ENCODE results near the gene PCA3. TPM values are rescaled to one million over a fixed set of nuclear protein-coding genes. Genes with fewer than 3 reads are reported as not detected.
"Not testable (repeated sequence)": the region's sequence is repeated elsewhere in the genome, so short reads cannot be mapped to it uniquely, and the experiment has no call there.

Gene PCA3
- total RNA-seq, 6 experiments from 2014 or later, result not detected

GRCh38 chr9:76738402-76738801 lies 25.8 kb upstream of the PCA3 start:
- TF ChIP-seq, protein P1, sequence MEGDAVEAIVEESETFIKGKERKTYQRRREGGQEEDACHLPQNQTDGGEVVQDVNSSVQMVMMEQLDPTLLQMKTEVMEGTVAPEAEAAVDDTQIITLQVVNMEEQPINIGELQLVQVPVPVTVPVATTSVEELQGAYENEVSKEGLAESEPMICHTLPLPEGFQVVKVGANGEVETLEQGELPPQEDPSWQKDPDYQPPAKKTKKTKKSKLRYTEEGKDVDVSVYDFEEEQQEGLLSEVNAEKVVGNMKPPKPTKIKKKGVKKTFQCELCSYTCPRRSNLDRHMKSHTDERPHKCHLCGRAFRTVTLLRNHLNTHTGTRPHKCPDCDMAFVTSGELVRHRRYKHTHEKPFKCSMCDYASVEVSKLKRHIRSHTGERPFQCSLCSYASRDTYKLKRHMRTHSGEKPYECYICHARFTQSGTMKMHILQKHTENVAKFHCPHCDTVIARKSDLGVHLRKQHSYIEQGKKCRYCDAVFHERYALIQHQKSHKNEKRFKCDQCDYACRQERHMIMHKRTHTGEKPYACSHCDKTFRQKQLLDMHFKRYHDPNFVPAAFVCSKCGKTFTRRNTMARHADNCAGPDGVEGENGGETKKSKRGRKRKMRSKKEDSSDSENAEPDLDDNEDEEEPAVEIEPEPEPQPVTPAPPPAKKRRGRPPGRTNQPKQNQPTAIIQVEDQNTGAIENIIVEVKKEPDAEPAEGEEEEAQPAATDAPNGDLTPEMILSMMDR (IDR thresholded peaks at IDR 0.05), result no peak
- no peaks in the 10 kb centered on the region for H3K9me3 Mint-ChIP-seq
- H3K27me3 Mint-ChIP-seq (ENCODE audit: insufficient read depth), result peaks cover 7% of the 10 kb centered on the region
- DNase-seq, result no peak
- H3K27ac Mint-ChIP-seq, result no peak overlapping the region
- H3K4me1 Mint-ChIP-seq (ENCODE audit: low read depth), result no peaks in the 10 kb centered on the region
- H3K4me3 Mint-ChIP-seq, result no peak overlapping the region
- H3K36me3 Mint-ChIP-seq (ENCODE audit: low read depth), result no peaks in the 10 kb centered on the region

DNA sequence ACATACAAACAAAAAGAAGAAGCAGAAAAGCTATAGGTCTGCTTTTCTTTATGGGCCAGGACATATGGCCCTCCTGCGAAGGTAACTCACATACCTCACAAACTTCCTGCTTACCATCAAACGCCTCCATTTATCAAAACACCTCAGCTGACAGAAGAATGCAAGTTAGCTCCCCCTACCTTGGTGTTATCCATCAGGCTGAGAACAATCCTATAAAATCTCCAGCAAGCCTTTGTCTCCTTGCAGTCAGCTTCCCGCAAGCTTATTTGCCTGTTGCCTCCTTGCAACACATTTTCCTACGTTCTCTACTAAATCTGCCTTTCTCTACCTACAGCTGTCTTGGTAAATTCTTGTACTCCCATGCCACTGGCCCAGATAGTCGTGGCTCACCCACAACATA lies 22.7 kb upstream of the PCA3 start:
- TF ChIP-seq, protein P1 (IDR thresholded peaks at IDR 0.05), result no peak
- Mint-ChIP-seq H3K4me1 (ENCODE audit: low read depth) (no peaks in the 10 kb centered on the region), H3K9me3 (no peaks in the 10 kb centered on the region; the same call in 1 of the 2 replicates), H3K27me3 (ENCODE audit: insufficient read depth) (peaks cover 5% of the 10 kb centered on the region), H3K36me3 (ENCODE audit: low read depth) (no peaks in the 10 kb centered on the region), H3K27ac (no peak overlapping the region), H3K4me3 (no peak overlapping the region)
- DNase-seq, result no peak

- H3K4me1 Mint-ChIP-seq (ENCODE audit: low read depth); DNase-seq; H3K4me3 Mint-ChIP-seq; H3K27ac Mint-ChIP-seq; H3K36me3 Mint-ChIP-seq (ENCODE audit: low read depth); H3K9me3 Mint-ChIP-seq; H3K27me3 Mint-ChIP-seq (ENCODE audit: insufficient read depth): not testable (repeated sequence)
These were observed 21.3 kb upstream of the PCA3 start for GRCh38 chr9:76742890-76743289.

DNA sequence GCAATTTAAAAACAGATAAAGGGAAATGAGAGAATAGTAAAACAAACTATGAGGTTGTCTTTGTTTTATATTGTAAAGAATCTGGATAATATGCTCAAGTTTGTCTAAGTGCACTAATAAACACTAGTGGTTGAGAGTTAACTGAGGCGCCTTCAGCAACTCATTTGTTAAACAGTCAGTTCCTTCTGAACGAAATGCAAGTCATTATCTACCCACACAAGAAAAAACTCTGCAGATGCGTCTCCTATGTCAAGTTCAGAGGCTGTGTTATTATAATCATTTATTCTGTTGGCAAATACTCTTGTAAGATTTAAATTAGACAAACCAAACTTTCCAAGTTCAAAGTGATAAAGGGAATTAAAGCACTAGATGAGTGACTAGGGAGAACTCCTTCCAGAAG lies 20.3 kb upstream of the PCA3 start:
- no peak overlapping the region for H3K27ac Mint-ChIP-seq
- DNase-seq, result no peak

GRCh38 chr9:76744336-76744735 lies 19.9 kb upstream of the PCA3 start:
- H3K4me1 Mint-ChIP-seq (ENCODE audit: low read depth), result no peaks in the 10 kb centered on the region
- no peak overlapping the region for H3K27ac Mint-ChIP-seq
- H3K36me3 Mint-ChIP-seq (ENCODE audit: low read depth), result no peaks in the 10 kb centered on the region
- H3K9me3 Mint-ChIP-seq, result no peaks in the 10 kb centered on the region; the same call in 1 of the 2 replicates
- peaks cover 18% of the 10 kb centered on the region for H3K27me3 Mint-ChIP-seq (ENCODE audit: insufficient read depth)
- no peak overlapping the region for H3K4me3 Mint-ChIP-seq
- no peak for DNase-seq
- TF ChIP-seq, protein P1 (IDR thresholded peaks at IDR 0.05), result no peak

More for the DNA sequence above, 20.3 kb upstream of the PCA3 start:
- Mint-ChIP-seq H3K9me3 (no peaks in the 10 kb centered on the region; the same call in 1 of the 2 replicates), H3K36me3 (ENCODE audit: low read depth) (no peaks in the 10 kb centered on the region), H3K4me3 (no peak overlapping the region), H3K4me1 (ENCODE audit: low read depth) (no peaks in the 10 kb centered on the region), H3K27me3 (ENCODE audit: insufficient read depth) (peaks cover 17% of the 10 kb centered on the region)
- TF ChIP-seq, protein P1 (IDR thresholded peaks at IDR 0.05), result no peak

- Mint-ChIP-seq H3K4me1 (ENCODE audit: low read depth) (peaks cover 8% of the 10 kb centered on the region), H3K27ac (no peak overlapping the region), H3K9me3 (no peaks in the 10 kb centered on the region), H3K27me3 (ENCODE audit: insufficient read depth) (peaks cover 21% of the 10 kb centered on the region), H3K36me3 (ENCODE audit: low read depth) (no peaks in the 10 kb centered on the region), H3K4me3 (no peak overlapping the region)
- TF ChIP-seq, protein P1 (IDR thresholded peaks at IDR 0.05), result no peak
- DNase-seq, result no peak
These were observed 13.2 kb upstream of the PCA3 start for GRCh38 chr9:76751001-76751400.
